IPS-18c (cell line): ENCODE data around the gene PCSK5.
"Not testable (repeated sequence)": the region's sequence is repeated elsewhere in the genome, so short reads cannot be mapped to it uniquely, and the experiment has no call there.

Experiments used
- H3K4me3 ChIP-seq: 2 replicates; pipeline ENCODE4 v1.7.0; 2013; ENCODE audit warnings: low read depth, mild to moderate bottlenecking, low read length, moderate library complexity; ENCODE audit not compliant: insufficient read depth
- H3K9me3 ChIP-seq: one replicate; pipeline ENCODE4 v1.6.1; 2013; ENCODE audit warnings: mild to moderate bottlenecking, low read length, moderate library complexity; ENCODE audit not compliant: control insufficient read depth, insufficient read depth

Gene PCSK5

DNA sequence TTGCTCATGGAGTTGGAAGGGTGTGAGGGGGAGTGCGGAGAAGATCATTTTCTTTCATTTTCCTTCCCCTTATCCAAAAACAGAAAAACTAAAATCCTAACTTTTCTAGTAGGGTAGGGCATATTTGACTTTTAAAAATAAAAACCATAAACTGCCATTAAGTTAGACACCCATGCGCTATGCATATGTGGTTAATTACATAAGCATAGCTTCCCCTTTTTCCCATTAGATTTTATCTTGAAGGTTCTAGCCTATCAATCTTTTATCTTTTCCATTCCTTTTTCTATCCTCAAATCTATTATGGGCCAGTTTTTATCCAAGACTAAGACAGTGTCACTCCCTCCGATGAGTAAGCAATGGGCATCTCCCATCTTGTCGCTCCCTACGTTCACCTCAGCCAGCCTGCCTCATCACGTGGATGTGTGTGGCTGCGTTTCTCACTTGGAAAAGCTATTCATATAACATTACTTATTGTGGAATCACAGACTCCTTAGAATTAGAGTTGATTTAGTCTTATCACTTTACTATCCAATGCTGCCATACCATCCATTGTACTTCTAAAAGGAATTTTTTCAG lies 49.2 kb downstream of the PCSK5 start:
- Histone ChIP-seq H3K4me3 (no peak overlapping the region), H3K9me3 (no peaks in the 10 kb centered on the region)

DNA sequence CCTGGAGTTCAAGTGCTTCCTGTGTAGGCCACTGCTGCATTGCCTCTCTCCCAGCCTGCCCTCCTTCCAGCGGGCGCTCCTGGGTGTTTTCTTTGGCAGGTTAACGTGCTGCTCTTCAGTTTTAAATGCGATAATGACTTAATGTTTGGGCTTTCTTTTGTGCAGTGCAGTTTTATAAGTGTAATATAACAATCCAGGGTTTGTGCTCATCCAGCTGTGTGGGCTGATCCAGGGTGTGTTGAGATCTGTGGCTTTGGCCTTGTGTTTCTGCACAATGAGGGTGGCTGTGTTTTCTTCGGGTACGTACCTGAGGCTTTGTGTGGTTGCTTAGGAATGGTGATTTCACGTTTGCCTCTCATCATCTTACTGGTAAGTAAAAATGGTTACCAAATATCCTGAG lies 50.6 kb downstream of the PCSK5 start:
- Histone ChIP-seq H3K4me3 (no peak overlapping the region), H3K9me3 (no peaks in the 10 kb centered on the region)

DNA sequence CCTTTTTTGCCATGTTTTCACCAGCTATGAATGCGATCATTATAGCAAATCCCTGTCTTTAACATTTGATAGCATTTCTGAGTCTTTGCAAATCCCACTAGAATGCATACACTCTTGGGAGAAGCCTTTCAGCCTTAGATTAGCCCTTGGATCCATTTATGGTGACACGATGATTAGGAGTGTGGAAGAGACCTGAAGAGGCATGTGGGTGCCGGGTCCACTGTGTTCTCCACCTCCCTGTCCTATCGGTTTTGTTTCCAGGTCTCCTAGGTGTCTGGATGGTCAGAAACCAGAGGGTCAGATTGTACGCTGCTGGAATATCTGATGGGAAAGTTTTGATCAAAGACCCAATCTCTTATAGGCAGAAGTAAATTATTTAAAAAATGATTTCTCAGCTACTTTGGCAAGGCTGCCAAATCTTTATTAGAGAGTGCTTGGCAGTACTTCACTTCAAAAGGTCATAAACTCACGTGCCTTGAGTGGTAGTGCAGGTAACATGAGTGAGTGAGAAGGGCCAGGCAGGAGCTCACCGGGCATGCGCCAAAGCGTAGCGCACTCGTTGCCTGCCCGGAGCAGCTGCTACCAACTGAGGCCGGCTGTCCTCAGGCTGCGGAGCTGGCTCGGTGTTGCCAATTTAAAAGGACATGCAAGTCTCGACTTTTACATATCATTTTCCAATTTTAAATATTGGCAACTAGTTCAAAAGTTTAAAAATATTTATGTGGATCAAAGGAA lies 51.3 kb downstream of the PCSK5 start:
- no peaks in the 10 kb centered on the region for H3K9me3 ChIP-seq
- H3K4me3 ChIP-seq, result no peak overlapping the region

DNA sequence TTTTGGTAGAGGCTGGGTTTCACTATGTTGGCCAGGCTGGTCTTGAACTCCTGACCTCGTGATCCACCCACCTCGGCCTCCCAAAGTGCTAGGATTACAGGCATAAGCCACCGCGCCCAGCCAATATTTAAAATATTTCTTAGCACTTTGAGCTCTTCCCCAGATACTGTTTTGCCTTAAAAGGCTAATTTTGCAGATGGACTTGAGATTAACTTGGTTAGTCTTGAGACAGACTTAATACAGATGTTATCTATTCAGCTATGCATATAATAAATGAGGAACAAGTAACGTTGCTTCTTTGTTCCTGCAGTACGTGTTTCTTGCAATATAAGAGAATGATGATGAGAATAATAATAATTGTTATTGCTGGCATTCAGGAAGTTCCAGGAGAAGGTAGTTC lies 56.3 kb downstream of the PCSK5 start:
- Histone ChIP-seq H3K9me3 (no peaks in the 10 kb centered on the region), H3K4me3 (no peak overlapping the region)

DNA sequence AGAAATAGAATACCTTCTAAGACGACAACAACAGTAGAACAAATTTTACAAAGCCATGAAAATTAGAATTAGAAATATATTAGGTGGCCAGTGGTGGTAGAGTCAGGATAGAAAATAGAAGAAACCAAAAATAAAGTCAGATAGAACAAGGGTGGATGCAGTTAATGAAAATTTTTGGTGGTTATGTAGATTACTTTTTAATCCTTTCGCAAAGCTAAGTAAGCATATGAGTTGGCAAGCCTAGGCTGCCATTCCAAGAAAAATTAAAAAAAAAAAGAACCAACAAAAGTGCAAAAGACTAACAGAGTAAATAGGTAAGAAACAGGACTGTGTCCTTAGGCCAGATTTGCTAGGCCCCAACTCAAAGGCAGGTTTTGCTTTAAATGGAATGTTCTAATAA lies 56.8 kb downstream of the PCSK5 start:
- H3K4me3 ChIP-seq, result no peak overlapping the region
- H3K9me3 ChIP-seq, result no peaks in the 10 kb centered on the region

DNA sequence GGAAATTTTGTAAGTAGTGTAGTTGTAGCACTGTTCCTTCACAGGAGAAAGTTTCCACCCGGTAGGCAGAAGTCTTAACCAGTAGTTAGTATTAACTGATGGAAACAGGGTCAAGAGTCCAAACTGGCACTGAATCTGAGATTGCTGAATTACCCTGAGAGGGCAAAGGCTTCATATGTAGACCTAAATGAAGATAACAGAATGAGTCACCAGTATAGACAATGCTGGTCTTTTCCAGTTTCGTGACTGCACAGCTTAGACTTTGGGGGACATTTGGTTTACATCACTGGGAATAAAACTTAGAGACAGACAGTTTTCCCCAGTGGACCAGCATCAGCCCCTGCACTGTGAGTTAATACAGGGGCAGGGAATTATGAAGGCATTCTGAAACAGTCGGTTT lies 60.5 kb downstream of the PCSK5 start:
- H3K4me3 ChIP-seq, result no peak overlapping the region
- H3K9me3 ChIP-seq, result no peaks in the 10 kb centered on the region

DNA sequence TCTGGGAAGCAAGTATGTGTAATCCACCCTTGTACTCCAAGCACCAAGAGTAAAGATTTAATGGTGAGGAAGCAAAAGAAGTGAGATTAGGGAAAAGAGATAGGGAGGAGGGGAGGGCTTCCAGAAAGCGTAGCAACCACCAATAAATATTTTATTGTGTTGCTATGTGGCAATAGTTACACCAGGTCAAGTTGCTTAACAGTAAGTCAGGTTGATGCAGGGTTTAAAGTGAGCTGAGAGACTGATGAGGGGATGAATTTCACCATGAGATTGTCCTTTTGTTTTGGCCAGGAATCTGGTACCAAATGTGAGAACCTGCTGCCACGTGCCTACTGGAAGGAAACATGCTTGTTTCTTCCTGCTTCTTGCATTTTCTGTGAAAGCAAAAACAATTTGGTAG lies 62.7 kb downstream of the PCSK5 start:
- Histone ChIP-seq H3K9me3 (no peaks in the 10 kb centered on the region), H3K4me3 (no peak overlapping the region)

DNA sequence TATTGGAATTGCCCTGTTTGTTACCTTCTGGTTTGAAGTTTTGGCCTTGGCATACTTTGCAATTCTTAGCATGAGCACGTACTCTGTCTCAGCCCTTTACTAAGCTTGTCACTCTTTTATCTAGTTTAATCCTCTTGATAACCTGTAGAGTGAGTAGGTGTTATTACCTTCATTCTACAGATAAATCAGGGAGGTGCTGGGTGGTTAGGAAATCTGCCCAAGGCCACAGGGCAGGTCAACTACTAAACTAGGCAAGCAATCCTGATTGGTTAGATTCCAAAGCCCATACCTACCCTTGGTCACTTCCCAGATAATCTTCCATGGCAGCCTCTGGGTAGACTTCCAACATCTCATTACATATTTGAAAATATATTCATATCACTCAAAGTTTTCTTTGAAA lies 65.7 kb downstream of the PCSK5 start:
- Histone ChIP-seq H3K9me3 (no peaks in the 10 kb centered on the region), H3K4me3 (no peak overlapping the region)

DNA sequence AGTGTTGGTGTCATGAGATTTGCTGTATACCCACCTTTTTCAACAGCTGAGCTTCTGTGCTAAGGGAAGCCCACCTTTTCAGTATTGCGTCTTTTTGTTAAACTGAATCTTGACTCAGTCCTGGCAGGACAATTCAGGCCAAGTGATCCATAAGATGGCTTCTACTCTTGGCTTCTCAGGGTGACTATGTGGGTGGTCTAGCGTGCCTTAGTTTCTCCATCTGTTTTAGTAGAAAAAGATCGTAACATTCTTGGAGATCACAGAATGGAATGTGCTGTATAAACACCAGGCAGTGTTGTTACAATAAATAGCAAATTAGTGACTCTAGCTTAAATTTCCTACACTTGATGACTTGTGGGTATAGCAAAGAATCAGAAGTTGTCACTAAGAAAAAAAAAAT lies 66.6 kb downstream of the PCSK5 start:
- Histone ChIP-seq H3K9me3 (no peaks in the 10 kb centered on the region), H3K4me3 (no peak overlapping the region)

DNA sequence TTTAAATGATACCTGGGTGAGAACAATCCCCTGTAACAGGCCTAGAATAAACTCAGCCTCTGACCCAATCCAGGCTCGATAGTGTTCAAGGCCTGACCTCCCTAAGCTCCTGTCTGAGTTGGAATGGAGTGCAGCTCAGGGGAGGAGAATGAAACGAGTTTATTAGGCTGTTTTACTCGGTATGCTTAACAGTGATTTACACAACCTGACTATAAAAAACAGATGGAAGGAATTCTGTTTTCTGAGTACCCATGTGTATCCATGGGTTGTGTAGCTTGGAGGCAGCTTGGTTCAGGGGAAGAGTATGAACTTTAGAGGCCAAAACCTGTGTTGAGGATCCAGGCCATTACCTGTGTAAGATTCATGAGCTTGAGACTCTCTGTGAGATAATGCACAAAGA lies 67.8 kb downstream of the PCSK5 start:
- Histone ChIP-seq H3K9me3 (no peaks in the 10 kb centered on the region), H3K4me3 (no peak overlapping the region)

DNA sequence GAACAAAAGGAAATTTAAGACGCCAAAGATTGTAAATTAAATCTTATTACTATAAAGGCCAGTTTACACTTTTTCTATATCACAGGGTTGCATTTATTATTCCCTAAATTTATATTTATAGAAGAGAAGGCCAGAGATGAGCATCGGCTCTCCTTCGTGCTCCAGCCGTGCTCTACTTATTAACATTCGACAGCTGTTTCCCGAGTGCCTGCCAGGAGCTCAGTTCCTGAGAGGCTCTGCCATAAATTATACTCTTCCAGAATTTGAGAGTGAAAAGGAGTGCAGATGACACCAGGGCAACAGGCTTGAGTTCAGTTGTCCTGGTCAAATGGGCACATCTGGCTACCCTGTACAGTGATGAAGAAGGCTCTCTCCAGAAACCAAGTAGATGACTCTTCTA lies 70.1 kb downstream of the PCSK5 start:
- H3K9me3 ChIP-seq, result no peaks in the 10 kb centered on the region

DNA sequence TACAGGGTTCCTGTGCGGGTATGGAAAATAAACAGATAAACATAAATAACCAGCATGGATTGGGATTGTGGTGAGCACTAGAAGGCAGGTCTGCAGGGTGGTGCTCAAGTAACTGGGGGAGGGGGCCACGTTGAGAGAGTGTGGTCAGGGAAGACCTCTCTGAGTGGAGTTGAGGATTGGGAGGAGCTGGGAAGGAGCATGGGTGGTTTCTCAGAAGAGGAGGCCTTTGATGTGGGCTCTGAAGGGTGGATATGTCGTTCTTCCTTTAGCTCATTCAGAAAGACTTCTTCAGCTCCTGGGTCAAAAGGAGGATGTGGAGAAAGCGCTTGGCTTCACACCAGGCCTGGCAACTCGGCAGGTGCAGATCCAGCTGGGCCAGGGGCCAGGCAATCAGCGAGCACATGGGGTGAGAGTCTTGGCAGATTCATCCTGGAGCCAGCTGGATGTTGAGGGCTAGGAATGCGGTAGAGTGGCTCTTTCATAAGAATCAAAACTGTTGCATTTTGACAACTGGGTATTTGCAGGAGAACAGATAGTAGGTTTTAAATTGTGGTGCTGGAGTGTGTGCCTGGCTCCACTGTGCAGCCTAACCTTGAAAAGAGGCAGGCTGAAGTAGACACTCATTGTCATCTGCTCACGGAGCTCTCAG lies 71.7 kb downstream of the PCSK5 start:
- no peaks in the 10 kb centered on the region for H3K9me3 ChIP-seq
- H3K4me3 ChIP-seq, result no peak overlapping the region

More for the DNA sequence above, 70.1 kb downstream of the PCSK5 start:
- no peak overlapping the region for H3K4me3 ChIP-seq

DNA sequence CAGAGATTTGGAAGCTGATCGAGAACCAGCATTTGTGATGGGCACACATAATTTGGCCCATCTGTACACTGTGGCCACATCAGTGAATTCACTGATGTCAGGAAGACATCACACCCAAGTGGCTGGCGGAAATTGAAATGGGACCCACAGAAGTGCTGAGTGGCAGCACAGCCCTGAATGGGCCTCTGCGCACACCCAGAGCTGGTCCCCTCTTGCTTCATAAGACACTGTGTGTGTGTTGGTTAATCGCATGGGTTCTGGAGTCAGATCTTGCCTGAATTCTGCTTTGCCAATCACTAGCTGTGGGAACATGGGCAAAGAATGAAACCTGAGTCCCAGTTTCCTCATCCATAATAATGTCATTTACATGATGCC lies 72.2 kb downstream of the PCSK5 start:
- Histone ChIP-seq H3K9me3 (no peaks in the 10 kb centered on the region), H3K4me3 (no peak overlapping the region)

DNA sequence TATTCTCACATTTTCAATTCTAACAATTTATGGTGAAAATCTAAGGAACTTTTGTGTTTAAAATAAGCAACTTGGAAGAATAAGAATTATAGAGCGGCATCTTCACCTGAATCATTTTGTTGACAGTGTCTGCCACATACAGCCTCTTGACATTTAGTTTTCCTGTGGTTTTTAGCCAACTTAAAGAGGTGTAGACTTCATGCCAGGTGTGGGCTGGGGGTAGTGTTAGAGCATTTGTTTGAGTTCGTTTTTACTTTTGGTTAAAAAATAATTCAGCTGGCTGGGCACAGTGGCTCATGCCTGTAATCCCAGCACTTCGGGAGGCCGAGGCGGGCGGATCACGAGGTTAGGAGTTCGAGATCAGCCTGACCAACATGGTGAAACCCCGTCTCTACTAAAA lies 72.8 kb downstream of the PCSK5 start:
- H3K9me3 ChIP-seq, H3K4me3 ChIP-seq: not testable (repeated sequence)

DNA sequence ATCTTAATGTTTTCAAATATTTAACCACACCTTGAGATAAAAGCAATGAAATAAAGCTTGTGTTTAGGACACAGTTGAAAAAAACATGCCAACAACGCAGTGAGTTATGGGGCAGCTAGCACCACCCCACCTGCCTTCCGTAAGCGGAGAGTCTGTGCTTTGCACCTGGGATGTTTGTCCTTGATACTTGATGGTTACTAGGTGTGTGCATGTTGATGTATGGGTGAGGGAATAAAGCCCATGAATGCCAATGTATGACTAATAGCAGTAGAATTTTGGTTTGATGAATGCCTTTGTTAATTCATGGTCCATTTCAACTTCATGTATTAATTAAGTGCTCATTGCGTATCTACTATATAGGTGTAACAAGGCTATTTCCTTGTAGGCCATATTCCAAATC lies 74.0 kb downstream of the PCSK5 start:
- Histone ChIP-seq H3K4me3 (no peak overlapping the region), H3K9me3 (no peaks in the 10 kb centered on the region)

DNA sequence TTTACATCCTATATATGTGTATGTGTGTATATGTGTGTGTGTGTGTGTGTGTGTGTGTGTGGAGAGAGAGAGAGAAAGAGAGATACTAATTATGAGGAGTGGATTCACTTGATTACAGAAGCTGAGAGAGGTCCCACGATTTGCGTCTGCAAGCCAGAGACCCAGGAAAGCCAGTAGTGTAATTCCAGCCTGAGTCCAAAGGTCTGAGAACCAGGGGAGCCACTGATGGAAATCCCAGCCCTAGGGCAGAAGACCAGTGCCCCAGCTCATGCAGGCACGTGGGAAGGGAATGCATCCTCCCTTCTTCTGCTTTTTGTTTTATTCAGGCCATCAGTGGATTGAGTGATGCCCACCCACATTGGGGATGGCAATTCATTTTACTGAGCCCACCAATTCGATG lies 74.8 kb downstream of the PCSK5 start:
- Histone ChIP-seq H3K9me3 (no peaks in the 10 kb centered on the region), H3K4me3 (no peak overlapping the region)

DNA sequence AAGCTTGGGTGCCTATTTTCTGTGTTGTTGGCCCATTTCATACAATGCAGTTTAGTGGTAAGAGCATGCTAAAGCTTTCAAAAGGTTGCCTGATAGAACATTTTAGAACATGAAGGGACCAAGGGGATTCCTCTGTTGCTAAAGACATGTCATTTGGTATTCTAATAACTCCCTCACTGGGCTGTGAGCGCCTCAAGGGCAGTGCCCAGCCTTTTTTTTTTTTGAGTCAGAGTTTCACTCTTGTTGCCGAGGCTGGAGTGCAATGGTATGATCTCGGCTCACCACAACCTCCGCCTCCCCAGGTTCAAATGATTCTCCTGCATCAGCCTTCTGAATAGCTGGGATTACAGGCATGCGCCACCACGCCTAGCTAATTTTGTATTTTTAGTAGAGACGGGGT lies 77.1 kb downstream of the PCSK5 start:
- no peaks in the 10 kb centered on the region for H3K9me3 ChIP-seq
- no peak overlapping the region for H3K4me3 ChIP-seq

DNA sequence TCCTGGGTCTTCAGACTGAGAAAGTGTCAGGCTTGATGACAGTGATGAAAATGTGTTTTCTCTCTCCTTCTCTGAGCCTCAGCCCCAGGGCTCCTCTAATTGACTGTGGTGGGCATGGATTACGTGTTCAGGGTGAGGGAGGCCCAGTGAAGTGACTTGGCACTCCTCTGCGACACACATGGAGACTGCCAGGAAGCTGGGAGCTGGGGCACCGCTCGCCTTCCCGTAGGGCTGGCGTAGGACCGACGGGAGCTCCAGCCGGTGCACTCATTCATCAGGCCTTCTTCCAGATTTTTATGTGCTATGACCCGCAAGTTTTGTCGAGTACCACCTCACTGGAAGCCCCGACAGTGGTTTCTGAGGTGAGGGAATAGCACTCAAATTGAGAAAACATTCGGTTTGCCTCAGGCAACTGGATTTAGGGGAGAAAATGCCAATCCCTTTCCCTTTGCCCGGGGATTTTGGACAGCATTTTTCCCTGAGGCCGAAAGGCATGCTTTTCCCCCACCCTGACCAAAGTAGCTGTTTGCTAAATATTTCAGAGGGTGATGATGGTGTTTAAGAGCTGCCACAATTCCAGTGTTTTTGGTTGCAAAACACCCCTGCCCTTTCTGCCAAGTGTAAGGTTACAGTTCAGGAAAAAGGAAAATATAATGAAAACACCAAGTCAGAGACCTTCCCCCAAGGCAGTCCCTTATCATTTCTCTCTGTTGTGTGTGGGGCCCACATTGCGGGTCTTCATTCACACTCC lies 83.7 kb downstream of the PCSK5 start:
- H3K4me3 ChIP-seq, result no peak overlapping the region
- no peaks in the 10 kb centered on the region for H3K9me3 ChIP-seq
